Measurements from ENCODE around the gene CAMK1D. TPM values are rescaled to one million over a fixed set of nuclear protein-coding genes. Genes with fewer than 3 reads are reported as not detected.
"Not testable (repeated sequence)": the region's sequence is repeated elsewhere in the genome, so short reads cannot be mapped to it uniquely, and the experiment has no call there.

CAMK1D gene
- total RNA-seq, 1 donor from 2014 or later: 36.3 TPM

GRCh38 chr10:12806228-12807095 is 457.1 kb downstream of the CAMK1D start:
- TF ChIP-seq, protein P1, sequence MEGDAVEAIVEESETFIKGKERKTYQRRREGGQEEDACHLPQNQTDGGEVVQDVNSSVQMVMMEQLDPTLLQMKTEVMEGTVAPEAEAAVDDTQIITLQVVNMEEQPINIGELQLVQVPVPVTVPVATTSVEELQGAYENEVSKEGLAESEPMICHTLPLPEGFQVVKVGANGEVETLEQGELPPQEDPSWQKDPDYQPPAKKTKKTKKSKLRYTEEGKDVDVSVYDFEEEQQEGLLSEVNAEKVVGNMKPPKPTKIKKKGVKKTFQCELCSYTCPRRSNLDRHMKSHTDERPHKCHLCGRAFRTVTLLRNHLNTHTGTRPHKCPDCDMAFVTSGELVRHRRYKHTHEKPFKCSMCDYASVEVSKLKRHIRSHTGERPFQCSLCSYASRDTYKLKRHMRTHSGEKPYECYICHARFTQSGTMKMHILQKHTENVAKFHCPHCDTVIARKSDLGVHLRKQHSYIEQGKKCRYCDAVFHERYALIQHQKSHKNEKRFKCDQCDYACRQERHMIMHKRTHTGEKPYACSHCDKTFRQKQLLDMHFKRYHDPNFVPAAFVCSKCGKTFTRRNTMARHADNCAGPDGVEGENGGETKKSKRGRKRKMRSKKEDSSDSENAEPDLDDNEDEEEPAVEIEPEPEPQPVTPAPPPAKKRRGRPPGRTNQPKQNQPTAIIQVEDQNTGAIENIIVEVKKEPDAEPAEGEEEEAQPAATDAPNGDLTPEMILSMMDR (IDR thresholded peaks at IDR 0.05): no peak
- no peaks in the 10 kb centered on the region for H3K9me3 Mint-ChIP-seq (ENCODE audit: low read depth)
- DNase-seq (ENCODE audit: low spot score): no peak
- H3K4me1 Mint-ChIP-seq (ENCODE audit: low read depth): peaks cover 9% of the 10 kb centered on the region
- no peak overlapping the region for H3K27ac Mint-ChIP-seq (ENCODE audit: unreplicated experiment)
- no peaks in the 10 kb centered on the region for H3K27me3 Mint-ChIP-seq (ENCODE audit: low read depth)
- H3K4me3 Mint-ChIP-seq (ENCODE audit: unreplicated experiment): no peak overlapping the region
- peaks cover 2% of the 10 kb centered on the region for H3K36me3 Mint-ChIP-seq (ENCODE audit: low read depth)

- H3K27ac Mint-ChIP-seq (ENCODE audit: unreplicated experiment): no peak overlapping the region
- peaks cover 17% of the 10 kb centered on the region for H3K4me1 Mint-ChIP-seq (ENCODE audit: low read depth)
- H3K27me3 Mint-ChIP-seq (ENCODE audit: low read depth): no peaks in the 10 kb centered on the region
- DNase-seq (ENCODE audit: low spot score): no peak
- peaks cover 1% of the 10 kb centered on the region for H3K36me3 Mint-ChIP-seq (ENCODE audit: low read depth)
- H3K4me3 Mint-ChIP-seq (ENCODE audit: unreplicated experiment): no peak overlapping the region
- TF ChIP-seq, protein P1 (IDR thresholded peaks at IDR 0.05): no peak
- H3K9me3 Mint-ChIP-seq (ENCODE audit: low read depth): no peaks in the 10 kb centered on the region
Observed at GRCh38 chr10:12807096-12807755, 457.9 kb downstream of the CAMK1D start.

DNA sequence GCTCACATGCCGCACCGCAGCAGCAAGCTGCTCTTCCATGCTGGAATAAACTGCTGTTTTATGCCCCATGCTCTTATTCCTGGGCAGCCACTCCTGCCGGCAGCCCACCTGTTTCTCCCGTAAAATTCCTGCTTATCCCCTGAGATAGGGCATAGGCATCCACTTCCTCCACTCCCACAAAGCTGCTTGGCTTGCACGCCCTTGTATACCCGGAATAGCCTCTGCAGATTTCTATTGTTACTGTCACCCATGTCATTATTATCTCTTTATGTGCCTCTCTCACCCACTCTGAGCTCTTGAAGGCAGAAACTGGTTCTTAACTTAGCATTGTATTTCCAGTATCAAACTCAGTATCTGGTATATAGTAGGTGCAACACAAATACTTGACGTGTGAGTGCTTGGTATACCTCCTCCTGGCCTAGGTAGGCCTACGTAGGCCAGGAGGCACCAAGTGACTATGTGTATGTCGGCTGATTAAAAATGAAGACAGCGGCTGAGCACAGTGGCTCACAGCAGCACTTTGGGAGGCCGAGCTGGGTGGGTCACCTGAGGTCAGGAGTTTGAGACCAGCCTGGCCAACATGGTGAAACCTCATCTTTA is 458.8 kb downstream of the CAMK1D start:
- no peaks in the 10 kb centered on the region for H3K9me3 Mint-ChIP-seq (ENCODE audit: low read depth)
- peaks cover 1% of the 10 kb centered on the region for H3K36me3 Mint-ChIP-seq (ENCODE audit: low read depth)
- no peak overlapping the region for H3K4me3 Mint-ChIP-seq (ENCODE audit: unreplicated experiment)
- peaks cover 24% of the 10 kb centered on the region for H3K4me1 Mint-ChIP-seq (ENCODE audit: low read depth)
- no peaks in the 10 kb centered on the region for H3K27me3 Mint-ChIP-seq (ENCODE audit: low read depth)
- no peak for DNase-seq (ENCODE audit: low spot score)
- H3K27ac Mint-ChIP-seq (ENCODE audit: unreplicated experiment): no peak overlapping the region
- TF ChIP-seq, protein P1 (IDR thresholded peaks at IDR 0.05): no peak

DNA sequence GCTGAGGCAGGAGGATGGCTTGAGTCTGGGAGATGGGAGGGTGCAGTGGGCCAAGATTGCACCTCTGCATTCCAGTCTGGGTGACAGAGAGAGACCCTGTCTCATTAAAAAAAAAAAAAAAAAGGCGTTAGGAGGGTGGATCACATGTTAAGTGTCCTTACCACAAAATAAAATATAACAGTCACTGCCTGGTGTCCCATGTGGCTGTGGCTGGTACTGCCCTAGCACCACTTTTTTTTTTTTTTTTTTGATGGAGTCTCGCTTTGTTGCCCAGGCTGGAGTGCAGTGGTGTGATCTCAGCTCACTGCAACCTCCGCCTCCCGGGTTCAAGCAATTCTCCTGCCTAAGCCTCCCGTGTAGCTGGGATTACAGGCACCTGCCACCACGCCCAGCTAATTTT is 460.7 kb downstream of the CAMK1D start:
- peaks cover 26% of the 10 kb centered on the region for H3K4me1 Mint-ChIP-seq (ENCODE audit: low read depth)
- H3K4me3 Mint-ChIP-seq (ENCODE audit: unreplicated experiment); H3K9me3 Mint-ChIP-seq (ENCODE audit: low read depth); H3K27me3 Mint-ChIP-seq (ENCODE audit: low read depth); H3K36me3 Mint-ChIP-seq (ENCODE audit: low read depth); H3K27ac Mint-ChIP-seq (ENCODE audit: unreplicated experiment); DNase-seq (ENCODE audit: low spot score): not testable (repeated sequence)
- TF ChIP-seq, protein P1 (IDR thresholded peaks at IDR 0.05): peak; percentile 51

DNA sequence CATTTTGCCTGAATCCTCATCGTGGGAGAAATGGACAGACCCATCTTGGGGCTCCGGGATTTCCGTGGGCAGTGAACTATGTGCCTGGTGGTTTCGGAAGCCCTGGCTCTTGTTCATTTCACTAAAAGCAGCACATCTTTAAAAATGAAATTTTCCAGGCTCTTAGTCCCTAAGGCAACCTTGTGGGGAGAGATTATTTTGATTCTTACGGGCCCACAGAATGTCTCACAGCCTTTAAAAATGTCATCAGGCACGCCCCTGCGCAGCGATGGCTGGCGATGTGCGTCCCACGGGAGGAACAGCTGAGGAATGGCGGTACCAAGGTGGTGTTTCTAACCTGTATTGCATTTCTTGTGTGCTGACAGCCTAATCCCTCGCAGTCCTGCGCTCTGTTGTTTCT is 462.5 kb downstream of the CAMK1D start:
- Mint-ChIP-seq H3K9me3 (ENCODE audit: low read depth) (no peaks in the 10 kb centered on the region), H3K36me3 (ENCODE audit: low read depth) (peaks cover 17% of the 10 kb centered on the region), H3K4me1 (ENCODE audit: low read depth) (peaks cover 26% of the 10 kb centered on the region), H3K27ac (ENCODE audit: unreplicated experiment) (peak overlapping the region; percentile 80), H3K27me3 (ENCODE audit: low read depth) (no peaks in the 10 kb centered on the region), H3K4me3 (ENCODE audit: unreplicated experiment) (no peak overlapping the region)
- TF ChIP-seq, protein P1 (IDR thresholded peaks at IDR 0.05): no peak
- DNase-seq (ENCODE audit: low spot score): no peak
